T-helper 2 cell treated with Interferon-gamma antibody and Interleukin-4, amounts not matched to agents 5 μg/mL and 100 μg/mL, for 36 hours (primary cell): ENCODE results near the gene BCAR3.

Source experiments
- DNase-seq: peaks from one replicate; pipeline ENCODE4 v3.0.0; 2021; ENCODE audit warnings: low spot score
- H3K27ac Mint-ChIP-seq: one replicate; pipeline ENCODE4 v1.8.0; 2021; ENCODE audit warnings: mild to moderate bottlenecking, mixed read lengths
- H3K27me3 Mint-ChIP-seq: one replicate; pipeline ENCODE4 v1.8.0; 2021; ENCODE audit warnings: low read depth, mixed read lengths
- H3K36me3 Mint-ChIP-seq: one replicate; pipeline ENCODE4 v1.8.0; 2021; ENCODE audit warnings: low read depth, mixed read lengths
- H3K4me1 Mint-ChIP-seq: one replicate; pipeline ENCODE4 v1.8.0; 2021; ENCODE audit warnings: low read depth, mixed read lengths
- H3K4me3 Mint-ChIP-seq: one replicate; pipeline ENCODE4 v1.8.0; 2022; ENCODE audit warnings: mild to moderate bottlenecking, moderate library complexity, mixed read lengths
- H3K9me3 Mint-ChIP-seq: one replicate; pipeline ENCODE4 v1.8.0; 2021; ENCODE audit warnings: mixed read lengths

BCAR3 gene

GRCh38 chr1:93549811-93550210 lies 131.8 kb downstream of the BCAR3 start:
- Mint-ChIP-seq H3K4me1 (peaks cover 28% of the 10 kb centered on the region), H3K27ac (no peak overlapping the region), H3K36me3 (no peaks in the 10 kb centered on the region), H3K27me3 (peaks cover 26% of the 10 kb centered on the region), H3K9me3 (no peaks in the 10 kb centered on the region), H3K4me3 (no peak overlapping the region)
- DNase-seq, result no peak

GRCh38 chr1:93549131-93549530 lies 132.5 kb downstream of the BCAR3 start:
- H3K27me3 Mint-ChIP-seq, result peaks cover 26% of the 10 kb centered on the region
- H3K27ac Mint-ChIP-seq, result no peak overlapping the region
- H3K4me1 Mint-ChIP-seq, result peaks cover 23% of the 10 kb centered on the region
- DNase-seq, result no peak
- no peak overlapping the region for H3K4me3 Mint-ChIP-seq
- H3K36me3 Mint-ChIP-seq, result no peaks in the 10 kb centered on the region
- no peaks in the 10 kb centered on the region for H3K9me3 Mint-ChIP-seq

GRCh38 chr1:93546162-93546863 lies 135.3 kb downstream of the BCAR3 start:
- H3K4me3 Mint-ChIP-seq, result no peak overlapping the region
- no peaks in the 10 kb centered on the region for H3K4me1 Mint-ChIP-seq
- H3K27me3 Mint-ChIP-seq, result peaks cover 17% of the 10 kb centered on the region

GRCh38 chr1:93542398-93542797 lies 139.2 kb downstream of the BCAR3 start:
- no peaks in the 10 kb centered on the region for H3K36me3 Mint-ChIP-seq
- H3K4me1 Mint-ChIP-seq, result no peaks in the 10 kb centered on the region
- no peaks in the 10 kb centered on the region for H3K9me3 Mint-ChIP-seq
- DNase-seq, result no peak
- no peak overlapping the region for H3K27ac Mint-ChIP-seq
- peaks cover 22% of the 10 kb centered on the region for H3K27me3 Mint-ChIP-seq
- no peak overlapping the region for H3K4me3 Mint-ChIP-seq

More at GRCh38 chr1:93546162-93546863, 135.3 kb downstream of the BCAR3 start:
- no peak for DNase-seq
- H3K36me3 Mint-ChIP-seq, result no peaks in the 10 kb centered on the region
- H3K9me3 Mint-ChIP-seq, result no peaks in the 10 kb centered on the region
- no peak overlapping the region for H3K27ac Mint-ChIP-seq

- no peaks in the 10 kb centered on the region for H3K36me3 Mint-ChIP-seq
- no peaks in the 10 kb centered on the region for H3K4me1 Mint-ChIP-seq
- H3K27me3 Mint-ChIP-seq, result peaks cover 22% of the 10 kb centered on the region
- H3K9me3 Mint-ChIP-seq, result no peaks in the 10 kb centered on the region
- no peak overlapping the region for H3K27ac Mint-ChIP-seq
- DNase-seq, result no peak
- no peak overlapping the region for H3K4me3 Mint-ChIP-seq
Measured at GRCh38 chr1:93541045-93541444, 140.6 kb downstream of the BCAR3 start.

- H3K27me3 Mint-ChIP-seq, result peaks cover 29% of the 10 kb centered on the region
- H3K4me3 Mint-ChIP-seq, result no peak overlapping the region
- no peak for DNase-seq
- H3K27ac Mint-ChIP-seq, result no peak overlapping the region
- no peaks in the 10 kb centered on the region for H3K36me3 Mint-ChIP-seq
- no peaks in the 10 kb centered on the region for H3K9me3 Mint-ChIP-seq
- no peaks in the 10 kb centered on the region for H3K4me1 Mint-ChIP-seq
Measured at GRCh38 chr1:93537924-93538323, 143.7 kb downstream of the BCAR3 start.

GRCh38 chr1:93537396-93537795 lies 144.2 kb downstream of the BCAR3 start:
- H3K9me3 Mint-ChIP-seq, result no peaks in the 10 kb centered on the region

GRCh38 chr1:93533677-93534076 lies 148.0 kb downstream of the BCAR3 start:
- H3K4me3 Mint-ChIP-seq, result no peak overlapping the region
- H3K27me3 Mint-ChIP-seq, result peaks cover 29% of the 10 kb centered on the region
- H3K36me3 Mint-ChIP-seq, result no peaks in the 10 kb centered on the region
- DNase-seq, result no peak
- H3K4me1 Mint-ChIP-seq, result no peaks in the 10 kb centered on the region
- no peaks in the 10 kb centered on the region for H3K9me3 Mint-ChIP-seq
- no peak overlapping the region for H3K27ac Mint-ChIP-seq

More at GRCh38 chr1:93537396-93537795, 144.2 kb downstream of the BCAR3 start:
- Mint-ChIP-seq H3K27ac (no peak overlapping the region), H3K27me3 (peaks cover 34% of the 10 kb centered on the region), H3K4me1 (no peaks in the 10 kb centered on the region), H3K36me3 (no peaks in the 10 kb centered on the region), H3K4me3 (no peak overlapping the region)
- DNase-seq, result no peak

- H3K36me3 Mint-ChIP-seq, result no peaks in the 10 kb centered on the region
Measured at GRCh38 chr1:93532780-93533378, 148.8 kb downstream of the BCAR3 start.

GRCh38 chr1:93531193-93531592 lies 150.4 kb downstream of the BCAR3 start:
- no peak for DNase-seq
- H3K27me3 Mint-ChIP-seq, result peaks cover 32% of the 10 kb centered on the region

More at GRCh38 chr1:93532780-93533378, 148.8 kb downstream of the BCAR3 start:
- no peak for DNase-seq
- Mint-ChIP-seq H3K4me3 (no peak overlapping the region), H3K27me3 (peaks cover 35% of the 10 kb centered on the region), H3K9me3 (no peaks in the 10 kb centered on the region), H3K4me1 (no peaks in the 10 kb centered on the region), H3K27ac (no peak overlapping the region)

GRCh38 chr1:93528412-93528811 lies 153.2 kb downstream of the BCAR3 start:
- H3K36me3 Mint-ChIP-seq, result no peaks in the 10 kb centered on the region
- no peak for DNase-seq

More at GRCh38 chr1:93531193-93531592, 150.4 kb downstream of the BCAR3 start:
- Mint-ChIP-seq H3K4me3 (no peak overlapping the region), H3K9me3 (no peaks in the 10 kb centered on the region), H3K27ac (no peak overlapping the region), H3K4me1 (no peaks in the 10 kb centered on the region), H3K36me3 (no peaks in the 10 kb centered on the region)

GRCh38 chr1:93526431-93526830 lies 155.2 kb downstream of the BCAR3 start:
- Mint-ChIP-seq H3K27me3 (peaks cover 23% of the 10 kb centered on the region), H3K4me3 (no peak overlapping the region), H3K9me3 (no peaks in the 10 kb centered on the region)

More at GRCh38 chr1:93528412-93528811, 153.2 kb downstream of the BCAR3 start:
- H3K27ac Mint-ChIP-seq, result no peak overlapping the region
- no peaks in the 10 kb centered on the region for H3K4me1 Mint-ChIP-seq
- no peak overlapping the region for H3K4me3 Mint-ChIP-seq
- H3K9me3 Mint-ChIP-seq, result no peaks in the 10 kb centered on the region
- H3K27me3 Mint-ChIP-seq, result peaks cover 28% of the 10 kb centered on the region

GRCh38 chr1:93525431-93525830 lies 156.2 kb downstream of the BCAR3 start:
- Mint-ChIP-seq H3K36me3 (no peaks in the 10 kb centered on the region), H3K4me1 (no peaks in the 10 kb centered on the region), H3K27me3 (peaks cover 23% of the 10 kb centered on the region), H3K9me3 (no peaks in the 10 kb centered on the region), H3K27ac (no peak overlapping the region), H3K4me3 (no peak overlapping the region)
- no peak for DNase-seq

More at GRCh38 chr1:93526431-93526830, 155.2 kb downstream of the BCAR3 start:
- Mint-ChIP-seq H3K4me1 (no peaks in the 10 kb centered on the region), H3K27ac (no peak overlapping the region), H3K36me3 (no peaks in the 10 kb centered on the region)
- DNase-seq, result no peak

- H3K4me1 Mint-ChIP-seq, result no peaks in the 10 kb centered on the region
- DNase-seq, result no peak
- no peaks in the 10 kb centered on the region for H3K36me3 Mint-ChIP-seq
- H3K27me3 Mint-ChIP-seq, result peaks cover 22% of the 10 kb centered on the region
- H3K9me3 Mint-ChIP-seq, result no peaks in the 10 kb centered on the region
- H3K27ac Mint-ChIP-seq, result no peak overlapping the region
- H3K4me3 Mint-ChIP-seq, result no peak overlapping the region
Measured at GRCh38 chr1:93522721-93523120, 158.9 kb downstream of the BCAR3 start.
